Measurements from ENCODE around the gene ACAP2.

ACAP2 gene

GRCh38 chr3:195446359-195446758 lies 3.5 kb upstream of the ACAP2 start:
- Histone ChIP-seq H3K36me3 (no peaks in the 10 kb centered on the region), H3K9me3 (no peaks in the 10 kb centered on the region), H3K27me3 (no peaks in the 10 kb centered on the region), H3K4me1 (0 out of 2 replicates have a peak, but pooled peaks cover 4% of the 10 kb centered on the region), H3K4me3 (ENCODE audit: low read depth, low read length) (no peak overlapping the region)
- TF ChIP-seq CTCF (IDR thresholded peaks at IDR 0.05; ENCODE audit: low read depth, low read length): no peak
- no peak for DNase-seq

GRCh38 chr3:195445885-195446284 lies 3.1 kb upstream of the ACAP2 start:
- H3K4me1 ChIP-seq: 0 out of 2 replicates have a peak, but pooled peaks cover 4% of the 10 kb centered on the region
- H3K4me3 ChIP-seq (ENCODE audit: low read depth, low read length): no peak overlapping the region
- H3K27me3 ChIP-seq: no peaks in the 10 kb centered on the region
- no peak for DNase-seq
- H3K9me3 ChIP-seq: no peaks in the 10 kb centered on the region
- no peak for TF ChIP-seq CTCF (IDR thresholded peaks at IDR 0.05; ENCODE audit: low read depth, low read length)
- no peaks in the 10 kb centered on the region for H3K36me3 ChIP-seq

GRCh38 chr3:195443391-195443989 lies 670 bp upstream of the ACAP2 start:
- Histone ChIP-seq H3K4me3 (ENCODE audit: low read depth, low read length) (peak overlapping the region; percentile 41), H3K36me3 (no peaks in the 10 kb centered on the region), H3K9me3 (no peaks in the 10 kb centered on the region), H3K4me1 (0 out of 2 replicates have a peak, but pooled peaks cover 4% of the 10 kb centered on the region), H3K27me3 (no peaks in the 10 kb centered on the region)
- no peak for DNase-seq
- no peak for TF ChIP-seq CTCF (IDR thresholded peaks at IDR 0.05; ENCODE audit: low read depth, low read length)

- Histone ChIP-seq H3K9me3 (no peaks in the 10 kb centered on the region), H3K4me1 (0 out of 2 replicates have a peak, but pooled peaks cover 4% of the 10 kb centered on the region), H3K27me3 (no peaks in the 10 kb centered on the region), H3K4me3 (ENCODE audit: low read depth, low read length) (peak overlapping the region; percentile 78), H3K36me3 (no peaks in the 10 kb centered on the region)
- TF ChIP-seq CTCF (IDR thresholded peaks at IDR 0.05; ENCODE audit: low read depth, low read length): no peak
- DNase-seq: peak; percentile 42
These were observed 738 bp downstream of the ACAP2 start for GRCh38 chr3:195441992-195442572.

GRCh38 chr3:195441476-195441991 lies 1.3 kb downstream of the ACAP2 start:
- no peak for TF ChIP-seq CTCF (IDR thresholded peaks at IDR 0.05; ENCODE audit: low read depth, low read length)
- Histone ChIP-seq H3K27me3 (no peaks in the 10 kb centered on the region), H3K36me3 (no peaks in the 10 kb centered on the region), H3K9me3 (no peaks in the 10 kb centered on the region), H3K4me1 (0 out of 2 replicates have a peak, but pooled peaks cover 4% of the 10 kb centered on the region), H3K4me3 (ENCODE audit: low read depth, low read length) (peak overlapping the region; percentile 78)
- DNase-seq: peak; percentile 81

GRCh38 chr3:195441051-195441450 lies 1.8 kb downstream of the ACAP2 start:
- H3K9me3 ChIP-seq: no peaks in the 10 kb centered on the region
- H3K4me3 ChIP-seq (ENCODE audit: low read depth, low read length): peak overlapping the region; percentile 78
- H3K4me1 ChIP-seq: 0 out of 2 replicates have a peak, but pooled peaks cover 4% of the 10 kb centered on the region
- TF ChIP-seq CTCF (IDR thresholded peaks at IDR 0.05; ENCODE audit: low read depth, low read length): no peak
- no peak for DNase-seq
- no peaks in the 10 kb centered on the region for H3K36me3 ChIP-seq
- H3K27me3 ChIP-seq: no peaks in the 10 kb centered on the region

All from BE2C (cell line).